ENCODE data around the gene RASSF4. TPM values are rescaled to one million over a fixed set of nuclear protein-coding genes. Genes with fewer than 3 reads are reported as not detected.

Gene RASSF4
- total RNA-seq, 1 donor from 2014 or later = 83.0 TPM

GRCh38 chr10:44932517-44933450, 26.8 kb upstream of the RASSF4 start:
- H3K27ac Mint-ChIP-seq (ENCODE audit: unreplicated experiment) = no peak overlapping the region
- FAIRE-seq = no peak
- no peaks in the 10 kb centered on the region for H3K9me3 ChIP-seq (ENCODE audit: insufficient read depth, low read depth, low read length)
- TF ChIP-seq EZH2 (IDR thresholded peaks at IDR 0.05; ENCODE audit: insufficient read depth, low read length) (no peak), CTCF (IDR thresholded peaks at IDR 0.05; ENCODE audit: insufficient read depth, low read depth, low read length) (peak; percentile 89)
- no peaks in the 10 kb centered on the region for H3K79me2 ChIP-seq (ENCODE audit: insufficient read depth, low read length)
- peaks cover 24% of the 10 kb centered on the region for H3K4me1 Mint-ChIP-seq (ENCODE audit: low read depth, unreplicated experiment)
- peak overlapping the region; percentile 13 for H2AFZ ChIP-seq (ENCODE audit: low read depth, low read length)
- peaks cover 16% of the 10 kb centered on the region for H3K27me3 Mint-ChIP-seq (ENCODE audit: low read depth, unreplicated experiment)
- H3K27me3 ChIP-seq (ENCODE audit: insufficient read depth, low read length) = no peaks in the 10 kb centered on the region
- no peak overlapping the region for H3K27ac ChIP-seq (ENCODE audit: low read depth, low read length)
- H3K4me1 ChIP-seq (ENCODE audit: insufficient read depth, low read length) = peaks cover 5% of the 10 kb centered on the region
- no peaks in the 10 kb centered on the region for H4K20me1 ChIP-seq (ENCODE audit: insufficient read depth, low read length)
- no peak overlapping the region for H3K4me3 ChIP-seq (ENCODE audit: insufficient read depth, low read depth, low read length)
- H3K36me3 ChIP-seq (ENCODE audit: insufficient read depth, low read length) = no peaks in the 10 kb centered on the region
- no peak overlapping the region for H3K9ac ChIP-seq (ENCODE audit: low read length)
- H3K4me2 ChIP-seq (ENCODE audit: low read length) = no peak overlapping the region
- no peak overlapping the region for H3K4me3 Mint-ChIP-seq (ENCODE audit: unreplicated experiment)
- no peaks in the 10 kb centered on the region for H3K36me3 Mint-ChIP-seq (ENCODE audit: low read depth, unreplicated experiment)
- H3K9me3 Mint-ChIP-seq (ENCODE audit: unreplicated experiment) = peaks cover 7% of the 10 kb centered on the region
- DNase-seq (ENCODE audit: low read depth) = peak; percentile 56

GRCh38 chr10:44933451-44934321, 25.9 kb upstream of the RASSF4 start:
- FAIRE-seq (no peak), DNase-seq (ENCODE audit: low read depth) (no peak)
- Mint-ChIP-seq H3K4me1 (ENCODE audit: low read depth, unreplicated experiment) (peaks cover 24% of the 10 kb centered on the region), H3K27me3 (ENCODE audit: low read depth, unreplicated experiment) (peaks cover 12% of the 10 kb centered on the region), H3K27ac (ENCODE audit: unreplicated experiment) (peak overlapping the region; percentile 18), H3K9me3 (ENCODE audit: unreplicated experiment) (peaks cover 8% of the 10 kb centered on the region), H3K36me3 (ENCODE audit: low read depth, unreplicated experiment) (no peaks in the 10 kb centered on the region), H3K4me3 (ENCODE audit: unreplicated experiment) (no peak overlapping the region)
- H3K27me3 ChIP-seq (ENCODE audit: insufficient read depth, low read length) = no peaks in the 10 kb centered on the region
- no peak overlapping the region for H3K4me3 ChIP-seq (ENCODE audit: insufficient read depth, low read depth, low read length)
- TF ChIP-seq CTCF (IDR thresholded peaks at IDR 0.05; ENCODE audit: insufficient read depth, low read depth, low read length) (no peak), EZH2 (IDR thresholded peaks at IDR 0.05; ENCODE audit: insufficient read depth, low read length) (no peak)
- no peak overlapping the region for H3K9ac ChIP-seq (ENCODE audit: low read length)
- no peaks in the 10 kb centered on the region for H3K36me3 ChIP-seq (ENCODE audit: insufficient read depth, low read length)
- H2AFZ ChIP-seq (ENCODE audit: low read depth, low read length) = no peak overlapping the region
- H3K9me3 ChIP-seq (ENCODE audit: insufficient read depth, low read depth, low read length) = no peaks in the 10 kb centered on the region
- H3K79me2 ChIP-seq (ENCODE audit: insufficient read depth, low read length) = no peaks in the 10 kb centered on the region
- H3K4me2 ChIP-seq (ENCODE audit: low read length) = no peak overlapping the region
- no peaks in the 10 kb centered on the region for H4K20me1 ChIP-seq (ENCODE audit: insufficient read depth, low read length)
- H3K4me1 ChIP-seq (ENCODE audit: insufficient read depth, low read length) = peaks cover 5% of the 10 kb centered on the region
- H3K27ac ChIP-seq (ENCODE audit: low read depth, low read length) = no peak overlapping the region

Data from astrocyte (in vitro differentiated cells and primary cell).